GM18517 (cell line): ENCODE measurements around the gene CEL.
"Not testable (repeated sequence)": the region's sequence is repeated elsewhere in the genome, so short reads cannot be mapped to it uniquely, and the experiment has no call there.

Source experiments
- ATAC-seq: cut with Tn5 transposase; IDR thresholded peaks from one replicate; pipeline ENCODE4 v1.9.1; 2021; ENCODE audit warnings: mild to moderate bottlenecking, moderate library complexity; ENCODE audit not compliant: unreplicated experiment

The CEL gene

DNA sequence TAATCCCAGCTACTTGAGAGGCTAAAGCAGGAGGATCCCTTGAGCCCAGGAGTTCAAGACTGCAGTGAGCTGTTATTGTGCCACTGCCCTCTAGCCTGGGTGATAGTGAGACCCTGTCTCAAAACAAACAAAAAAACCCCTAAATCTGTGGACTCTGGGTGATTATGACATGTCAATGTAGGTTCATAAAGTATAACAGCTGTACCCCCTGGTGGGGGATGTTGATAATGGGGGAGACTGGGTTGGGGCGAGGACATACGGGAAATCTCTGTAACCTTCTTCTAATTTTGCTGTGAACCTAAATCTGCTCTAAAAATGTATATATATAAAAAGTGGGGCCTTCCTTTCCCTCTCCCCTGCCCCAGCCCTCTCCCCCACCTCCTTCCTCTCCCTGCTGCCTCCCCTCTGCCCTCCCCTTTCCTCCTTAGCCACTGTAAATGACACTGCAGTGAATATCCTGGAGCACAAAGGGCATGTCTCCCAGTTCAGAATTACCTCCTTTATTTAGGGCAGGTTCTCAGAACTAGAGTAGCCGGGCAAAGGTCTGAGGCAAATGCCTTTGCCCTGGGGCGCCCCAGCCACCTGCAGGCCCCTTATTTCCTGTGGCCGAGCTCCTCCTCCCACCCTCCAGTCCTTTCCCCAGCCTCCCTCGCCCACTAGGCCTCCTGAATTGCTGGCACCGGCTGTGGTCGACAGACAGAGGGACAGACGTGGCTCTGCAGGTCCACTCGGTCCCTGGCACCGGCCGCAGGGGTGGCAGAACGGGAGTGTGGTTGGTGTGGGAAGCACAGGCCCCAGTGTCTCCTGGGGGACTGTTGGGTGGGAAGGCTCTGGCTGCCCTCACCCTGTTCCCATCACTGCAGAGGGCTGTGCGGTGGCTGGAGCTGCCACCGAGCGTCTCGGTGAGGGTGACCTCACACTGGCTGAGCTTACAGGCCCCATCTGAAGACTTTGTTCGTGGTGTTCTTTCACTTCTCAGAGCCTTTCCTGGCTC, 19.3 kb downstream of the CEL start:
- ATAC-seq, result not testable (repeated sequence)

DNA sequence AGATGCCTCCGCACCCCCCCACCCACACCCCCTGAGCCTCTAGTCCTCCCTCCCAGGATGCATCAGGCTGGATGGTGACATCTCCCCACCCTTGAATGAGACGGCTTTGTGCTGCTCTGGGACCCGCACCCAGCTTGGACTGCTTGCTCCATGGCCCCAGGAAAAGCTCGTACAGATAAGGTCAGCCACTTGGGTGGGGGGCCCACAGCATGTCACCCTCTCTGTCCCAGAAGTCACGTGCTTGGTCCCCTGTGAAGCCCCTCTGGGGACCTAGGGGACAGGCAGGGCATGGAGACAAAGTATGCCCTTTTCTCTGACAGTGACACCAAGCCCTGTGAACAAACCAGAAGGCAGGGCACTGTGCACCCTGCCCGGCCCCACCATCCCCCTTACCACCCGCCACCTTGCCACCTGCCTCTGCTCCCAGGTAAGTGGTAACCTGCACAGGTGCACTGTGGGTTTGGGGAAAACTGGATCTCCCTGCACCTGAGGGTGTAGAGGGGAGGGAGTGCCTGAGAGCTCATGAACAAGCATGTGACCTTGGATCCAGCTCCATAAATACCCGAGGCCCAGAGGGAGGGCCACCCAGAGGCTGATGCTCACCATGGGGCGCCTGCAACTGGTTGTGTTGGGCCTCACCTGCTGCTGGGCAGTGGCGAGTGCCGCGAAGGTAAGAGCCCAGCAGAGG, 20.3 kb downstream of the CEL start:
- ATAC-seq, result not testable (repeated sequence)

GRCh38 chr9:133083688-133084087, 21.9 kb downstream of the CEL start:
- ATAC-seq, result not testable (repeated sequence)

- ATAC-seq, result not testable (repeated sequence)
Measured at GRCh38 chr9:133086212-133086860, 24.6 kb downstream of the CEL start.

DNA sequence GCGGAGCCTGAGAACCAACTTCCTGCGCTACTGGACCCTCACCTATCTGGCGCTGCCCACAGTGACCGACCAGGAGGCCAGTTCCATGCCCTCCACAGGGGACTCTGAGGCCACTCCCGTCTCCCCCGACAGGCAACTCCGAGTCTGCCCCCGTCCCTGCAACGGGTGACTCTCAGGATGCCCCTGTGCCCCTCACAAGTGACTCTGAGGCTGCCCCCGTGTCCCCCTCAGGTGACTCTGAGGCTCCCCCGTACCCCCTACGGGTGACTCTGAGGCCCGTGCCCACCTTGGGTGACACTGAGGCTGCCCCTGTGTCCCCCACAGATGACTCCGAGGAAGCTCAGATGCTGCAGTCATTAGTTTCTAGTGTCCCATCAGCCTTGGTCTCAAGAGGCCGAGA, 25.1 kb downstream of the CEL start:
- ATAC-seq, result no peak

DNA sequence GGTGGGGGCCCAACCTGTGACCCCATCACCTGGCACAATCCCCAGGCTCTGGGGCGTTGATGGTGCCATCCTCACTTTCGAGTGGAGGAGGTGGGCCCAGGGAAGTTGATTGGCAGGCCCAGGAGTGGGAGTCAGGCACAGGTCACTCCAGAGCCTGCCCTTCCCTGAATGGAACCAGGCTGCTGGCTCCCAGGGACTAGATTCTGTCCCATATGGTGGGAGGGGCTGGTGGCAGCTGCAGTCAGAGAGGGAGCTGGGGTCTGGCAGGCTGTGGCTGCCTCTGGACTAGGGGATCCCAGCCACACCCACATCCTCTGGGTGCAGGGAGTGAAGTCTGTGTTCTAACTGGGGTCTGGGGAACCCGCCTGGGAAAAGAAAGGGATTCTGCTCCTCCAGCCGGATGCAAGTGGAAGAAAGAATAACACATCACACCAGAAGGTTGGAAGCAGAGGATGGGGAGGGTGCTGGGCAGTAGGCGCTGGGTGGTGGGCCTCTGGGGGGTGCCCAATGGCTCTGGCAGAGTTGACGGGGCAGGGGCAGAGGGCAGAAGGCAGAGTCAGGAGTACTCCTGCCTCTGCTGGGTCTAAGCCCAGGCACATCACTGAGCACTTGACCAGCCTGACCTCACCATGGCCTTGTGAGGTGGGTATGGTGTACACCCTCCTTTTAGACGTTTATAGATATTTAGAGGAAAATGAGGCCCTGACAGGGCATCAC, 25.8 kb downstream of the CEL start:
- ATAC-seq, result no peak

GRCh38 chr9:133088146-133088750, 26.5 kb downstream of the CEL start:
- ATAC-seq, result no peak

GRCh38 chr9:133088756-133089155, 27.0 kb downstream of the CEL start:
- no peak for ATAC-seq

DNA sequence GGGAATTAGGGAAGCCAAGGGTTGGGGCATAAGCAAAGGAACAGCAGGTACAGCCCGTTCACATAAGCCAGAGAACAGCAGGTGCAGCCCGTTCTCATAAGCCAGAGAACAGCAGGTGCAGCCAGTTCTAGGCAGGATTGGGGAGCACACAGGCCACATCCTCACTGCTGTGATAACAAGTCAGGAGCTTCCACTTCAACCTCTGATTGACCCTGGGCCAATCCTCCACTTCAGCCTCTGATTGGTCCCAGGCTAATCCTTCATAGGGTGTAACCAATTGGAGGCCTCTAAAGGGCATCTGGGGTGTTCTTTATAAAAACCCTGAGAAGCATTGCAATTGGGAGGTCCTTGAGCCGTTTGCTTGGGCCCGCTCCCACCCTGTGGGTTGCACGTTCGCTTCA, 27.5 kb downstream of the CEL start:
- no peak for ATAC-seq

DNA sequence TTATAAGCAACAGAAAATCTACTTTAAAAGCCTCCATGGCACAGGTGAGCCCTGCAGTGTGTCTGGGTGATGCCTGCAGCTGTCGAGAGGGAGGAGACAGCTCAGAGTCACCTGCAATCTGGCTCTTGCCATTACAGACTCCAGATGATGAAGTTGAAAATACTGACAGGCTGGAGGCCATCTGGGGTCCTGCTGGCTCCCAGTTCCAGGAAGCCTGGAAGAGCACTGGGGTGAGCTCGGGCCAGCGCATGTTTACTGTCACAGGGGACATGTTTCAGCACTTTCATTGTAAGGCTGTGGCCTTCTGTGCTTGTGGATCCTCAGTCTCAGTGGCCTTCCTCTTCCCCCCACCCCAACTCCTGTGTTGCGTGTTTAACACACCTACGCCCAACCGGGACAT, 28.4 kb downstream of the CEL start:
- ATAC-seq, result no peak

GRCh38 chr9:133090752-133091385, 29.1 kb downstream of the CEL start:
- no peak for ATAC-seq

GRCh38 chr9:133094351-133094750, 32.6 kb downstream of the CEL start:
- not testable (repeated sequence) for ATAC-seq

GRCh38 chr9:133094842-133095393, 33.1 kb downstream of the CEL start:
- ATAC-seq, result no peak

GRCh38 chr9:133098104-133098754, 36.4 kb downstream of the CEL start:
- ATAC-seq, result no peak

- ATAC-seq, result no peak
Measured at GRCh38 chr9:133098871-133099270, 37.1 kb downstream of the CEL start.

DNA sequence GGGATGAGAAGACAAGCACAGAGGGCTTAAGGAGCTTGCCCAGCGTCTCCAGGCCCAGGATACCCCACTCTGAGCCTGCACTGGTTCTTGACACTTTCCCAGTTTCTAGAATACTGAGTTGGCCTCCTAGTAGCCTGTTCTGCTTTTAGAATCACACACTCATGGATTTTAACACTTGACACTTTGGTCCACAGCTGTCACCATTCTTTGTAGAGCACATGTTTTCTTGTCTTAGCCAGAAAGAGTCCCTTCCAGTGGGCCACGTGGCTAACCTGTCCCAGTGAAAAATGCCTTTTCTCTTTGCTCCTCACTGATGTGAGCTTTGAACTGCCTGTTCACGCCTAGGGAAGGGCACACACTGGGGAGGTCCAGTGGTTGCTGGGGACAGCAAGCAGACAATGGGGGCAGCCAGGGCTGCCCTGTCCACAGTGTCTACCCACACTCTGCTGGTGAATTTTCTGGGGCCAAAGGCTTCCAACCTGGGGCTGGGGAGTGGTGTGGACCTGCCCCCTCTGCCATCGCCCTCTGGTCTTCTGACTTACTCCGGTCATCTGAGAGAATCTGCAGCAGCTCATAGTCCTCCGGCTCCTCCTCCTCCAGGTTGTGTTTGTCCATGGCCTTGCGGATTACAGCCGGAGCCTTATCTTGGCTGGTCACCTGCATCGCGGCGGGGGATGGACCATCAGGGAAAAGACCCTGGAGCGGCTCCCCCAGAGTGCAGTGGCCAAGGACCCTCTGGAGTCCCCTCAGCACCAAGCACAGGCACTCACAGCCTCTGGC, 38.1 kb downstream of the CEL start:
- ATAC-seq, result no peak

- no peak for ATAC-seq
Measured at GRCh38 chr9:133100506-133101355, 39.0 kb downstream of the CEL start.
